ENCODE results near the gene CRK. TPM values are rescaled to one million over a fixed set of nuclear protein-coding genes. Genes with fewer than 3 reads are reported as not detected.
"Not testable (repeated sequence)": the region's sequence is repeated elsewhere in the genome, so short reads cannot be mapped to it uniquely, and the experiment has no call there.

The CRK gene
- polyA plus RNA-seq, 1 experiment, result 110 TPM

DNA sequence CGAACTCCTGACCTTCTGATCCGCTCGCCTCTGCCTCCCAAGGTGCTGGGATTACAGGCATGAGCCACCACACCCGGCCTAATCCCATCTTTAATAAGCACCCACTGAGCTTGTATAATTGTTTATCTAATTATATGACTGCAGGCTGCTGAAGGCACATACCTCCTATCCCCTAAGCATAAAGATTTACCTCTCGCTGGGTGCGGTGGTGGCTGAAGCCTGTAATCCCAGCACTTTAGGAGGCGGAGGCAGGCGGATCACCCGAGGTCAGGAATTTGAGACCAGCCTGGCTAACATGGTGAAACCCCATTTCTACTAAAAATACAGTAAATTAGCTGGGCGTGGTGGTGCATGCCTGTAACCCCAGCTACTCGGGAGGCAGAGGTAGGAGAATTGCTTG lies 35.9 kb downstream of the CRK start:
- Histone ChIP-seq H3K27me3 (ENCODE audit: control insufficient read depth, insufficient read depth, low read length) (no peaks in the 10 kb centered on the region), H3K4me3 (ENCODE audit: low read depth, low read length) (no peak overlapping the region), H3K9me3 (ENCODE audit: control insufficient read depth, insufficient read depth, low read length) (no peaks in the 10 kb centered on the region), H3K27ac (ENCODE audit: low read depth, low read length) (no peak overlapping the region)
- no peak for DNase-seq (ENCODE audit: low read depth, low spot score)
- TF ChIP-seq, protein P1, sequence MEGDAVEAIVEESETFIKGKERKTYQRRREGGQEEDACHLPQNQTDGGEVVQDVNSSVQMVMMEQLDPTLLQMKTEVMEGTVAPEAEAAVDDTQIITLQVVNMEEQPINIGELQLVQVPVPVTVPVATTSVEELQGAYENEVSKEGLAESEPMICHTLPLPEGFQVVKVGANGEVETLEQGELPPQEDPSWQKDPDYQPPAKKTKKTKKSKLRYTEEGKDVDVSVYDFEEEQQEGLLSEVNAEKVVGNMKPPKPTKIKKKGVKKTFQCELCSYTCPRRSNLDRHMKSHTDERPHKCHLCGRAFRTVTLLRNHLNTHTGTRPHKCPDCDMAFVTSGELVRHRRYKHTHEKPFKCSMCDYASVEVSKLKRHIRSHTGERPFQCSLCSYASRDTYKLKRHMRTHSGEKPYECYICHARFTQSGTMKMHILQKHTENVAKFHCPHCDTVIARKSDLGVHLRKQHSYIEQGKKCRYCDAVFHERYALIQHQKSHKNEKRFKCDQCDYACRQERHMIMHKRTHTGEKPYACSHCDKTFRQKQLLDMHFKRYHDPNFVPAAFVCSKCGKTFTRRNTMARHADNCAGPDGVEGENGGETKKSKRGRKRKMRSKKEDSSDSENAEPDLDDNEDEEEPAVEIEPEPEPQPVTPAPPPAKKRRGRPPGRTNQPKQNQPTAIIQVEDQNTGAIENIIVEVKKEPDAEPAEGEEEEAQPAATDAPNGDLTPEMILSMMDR (IDR thresholded peaks at IDR 0.05; ENCODE audit: low read depth, low read length), result no peak
- ChIA-PET POLR2A (interaction anchor here (0.6 kb wide), 1 partner anchor 53 kb away, joined by 3 read pairs; no protein-coding TSS in a partner anchor), CTCF (interaction anchor here (0.7 kb wide), 2 partner anchors 55 to 98 kb away, joined by 3 to 5 read pairs; no protein-coding TSS in a partner anchor)

DNA sequence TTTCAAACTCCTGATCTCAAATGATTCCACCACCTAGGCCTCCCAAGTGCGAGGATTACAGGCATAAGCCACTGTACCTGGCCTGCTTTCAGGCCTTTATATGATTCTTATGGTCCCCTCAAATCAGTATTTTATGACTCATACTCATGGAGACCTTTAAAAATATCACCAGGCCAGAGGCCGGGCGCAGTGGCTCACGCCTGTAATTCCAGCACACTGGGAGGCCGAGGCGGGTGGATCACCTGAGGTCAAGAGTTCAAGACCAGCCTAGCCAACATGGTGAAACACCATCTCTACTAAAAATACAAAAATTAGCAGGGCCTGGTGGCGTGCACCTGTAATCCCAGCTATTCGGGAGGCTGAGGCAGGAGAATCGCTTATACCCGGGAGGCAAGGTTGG lies 37.6 kb downstream of the CRK start:
- POLR2A ChIA-PET; H3K27me3 ChIP-seq (ENCODE audit: control insufficient read depth, insufficient read depth, low read length); DNase-seq (ENCODE audit: low read depth, low spot score); H3K9me3 ChIP-seq (ENCODE audit: control insufficient read depth, insufficient read depth, low read length); CTCF ChIA-PET; H3K27ac ChIP-seq (ENCODE audit: low read depth, low read length); H3K4me3 ChIP-seq (ENCODE audit: low read depth, low read length): not testable (repeated sequence)

DNA sequence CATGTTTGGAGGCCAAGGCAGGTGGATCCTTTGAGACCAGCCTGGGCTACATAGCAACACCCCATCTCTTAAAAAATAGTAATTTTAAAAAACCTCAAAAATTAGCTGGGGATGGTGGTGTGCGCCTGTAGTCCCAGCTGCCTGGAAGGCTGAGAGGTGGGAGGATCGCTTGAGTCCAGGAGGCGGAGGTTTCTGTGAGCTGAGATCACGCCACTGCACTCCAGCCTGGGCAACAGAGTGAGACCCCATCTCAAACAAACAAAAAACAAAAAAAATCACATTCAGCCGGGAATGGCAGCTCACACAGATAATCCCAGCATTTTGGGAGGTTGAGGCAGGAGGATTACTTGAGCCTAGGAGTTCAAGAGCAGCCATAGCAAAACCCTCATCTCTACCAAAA lies 39.6 kb downstream of the CRK start:
- POLR2A ChIA-PET, result interaction anchor here (0.7 kb wide), 1 partner anchor 42 kb away, joined by 3 read pairs; no protein-coding TSS in a partner anchor
- TF ChIP-seq, protein P1 (IDR thresholded peaks at IDR 0.05; ENCODE audit: low read depth, low read length), result no peak
- no peak overlapping the region for H3K27ac ChIP-seq (ENCODE audit: low read depth, low read length)
- H3K27me3 ChIP-seq (ENCODE audit: control insufficient read depth, insufficient read depth, low read length), result no peaks in the 10 kb centered on the region
- CTCF ChIA-PET, result no interaction called here
- H3K9me3 ChIP-seq (ENCODE audit: control insufficient read depth, insufficient read depth, low read length), result peaks cover 11% of the 10 kb centered on the region
- no peak for DNase-seq (ENCODE audit: low read depth, low spot score)
- no peak overlapping the region for H3K4me3 ChIP-seq (ENCODE audit: low read depth, low read length)

DNA sequence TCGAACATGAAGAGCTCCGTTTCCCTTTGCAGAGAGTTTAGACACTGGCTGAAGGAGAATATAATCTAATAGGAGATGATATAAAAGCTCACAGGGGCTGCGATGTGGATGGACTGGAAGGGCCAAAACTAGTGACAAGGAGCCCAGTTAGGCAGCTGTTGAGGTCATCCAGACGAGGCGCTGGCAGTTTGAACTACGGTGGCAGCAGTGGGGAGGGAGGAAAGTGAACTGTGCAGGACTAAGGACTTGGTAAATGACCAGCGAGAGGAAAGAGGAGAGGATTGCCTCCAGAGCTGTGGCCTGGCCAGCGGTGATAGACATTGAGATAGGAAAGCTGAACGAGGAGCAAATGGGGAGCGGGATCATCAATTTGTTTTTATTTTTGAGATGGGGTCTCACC lies 41.4 kb downstream of the CRK start:
- Histone ChIP-seq H3K27ac (ENCODE audit: low read depth, low read length) (no peak overlapping the region), H3K27me3 (ENCODE audit: control insufficient read depth, insufficient read depth, low read length) (no peaks in the 10 kb centered on the region), H3K4me3 (ENCODE audit: low read depth, low read length) (no peak overlapping the region), H3K9me3 (ENCODE audit: control insufficient read depth, insufficient read depth, low read length) (peaks cover 11% of the 10 kb centered on the region)
- ChIA-PET POLR2A (no interaction called here), CTCF (interaction anchor here (0.7 kb wide), 1 partner anchor 49 kb away, joined by 3 read pairs; no protein-coding TSS in a partner anchor)
- TF ChIP-seq, protein P1 (IDR thresholded peaks at IDR 0.05; ENCODE audit: low read depth, low read length), result no peak
- no peak for DNase-seq (ENCODE audit: low read depth, low spot score)

DNA sequence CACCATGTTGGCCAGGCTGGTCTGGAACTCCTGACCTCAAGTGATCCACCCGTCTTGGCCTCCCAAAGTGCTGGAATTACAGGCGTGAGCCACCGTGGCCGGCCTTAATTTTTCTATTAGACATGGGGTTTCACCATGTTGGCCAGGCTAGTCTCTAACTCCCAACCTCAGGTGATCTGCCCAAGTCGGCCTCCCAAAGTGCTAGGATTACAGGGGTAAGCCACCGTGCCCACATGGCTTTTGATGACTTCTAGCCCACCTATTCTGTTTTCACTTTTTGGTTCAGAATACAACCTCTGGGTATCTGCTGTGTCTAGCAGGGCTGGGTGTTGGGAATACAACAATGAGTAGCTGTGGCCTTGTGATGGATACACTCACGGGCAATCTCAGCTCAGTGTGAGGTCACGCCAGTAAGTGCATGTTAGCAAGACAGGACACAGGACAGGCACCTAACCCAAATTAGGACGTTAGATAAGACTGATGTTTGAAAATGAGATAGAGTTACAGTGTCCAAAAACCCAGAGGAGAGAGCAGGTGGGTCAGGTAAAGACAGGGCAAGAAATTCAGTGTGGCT lies 41.9 kb downstream of the CRK start:
- Histone ChIP-seq H3K9me3 (ENCODE audit: control insufficient read depth, insufficient read depth, low read length) (peaks cover 11% of the 10 kb centered on the region), H3K27ac (ENCODE audit: low read depth, low read length) (no peak overlapping the region), H3K4me3 (ENCODE audit: low read depth, low read length) (no peak overlapping the region), H3K27me3 (ENCODE audit: control insufficient read depth, insufficient read depth, low read length) (no peaks in the 10 kb centered on the region)
- DNase-seq (ENCODE audit: low read depth, low spot score), result no peak
- ChIA-PET POLR2A (interaction anchor here (0.6 kb wide), 1 partner anchor 110 kb away, joined by 3 read pairs; no protein-coding TSS in a partner anchor), CTCF (interaction anchor here (0.7 kb wide), 1 partner anchor 49 kb away, joined by 3 read pairs; no protein-coding TSS in a partner anchor)
- TF ChIP-seq, protein P1 (IDR thresholded peaks at IDR 0.05; ENCODE audit: low read depth, low read length), result no peak
